NCI-H1092 treated with DMSO at 0.1 percent for 48 hours (cell line): ENCODE measurements around the gene KIF2A.

Experiments used
- DNase-seq: peaks from one replicate; lab custom pipeline; 2025; lab: John Stamatoyannopoulos, UW

KIF2A gene

DNA sequence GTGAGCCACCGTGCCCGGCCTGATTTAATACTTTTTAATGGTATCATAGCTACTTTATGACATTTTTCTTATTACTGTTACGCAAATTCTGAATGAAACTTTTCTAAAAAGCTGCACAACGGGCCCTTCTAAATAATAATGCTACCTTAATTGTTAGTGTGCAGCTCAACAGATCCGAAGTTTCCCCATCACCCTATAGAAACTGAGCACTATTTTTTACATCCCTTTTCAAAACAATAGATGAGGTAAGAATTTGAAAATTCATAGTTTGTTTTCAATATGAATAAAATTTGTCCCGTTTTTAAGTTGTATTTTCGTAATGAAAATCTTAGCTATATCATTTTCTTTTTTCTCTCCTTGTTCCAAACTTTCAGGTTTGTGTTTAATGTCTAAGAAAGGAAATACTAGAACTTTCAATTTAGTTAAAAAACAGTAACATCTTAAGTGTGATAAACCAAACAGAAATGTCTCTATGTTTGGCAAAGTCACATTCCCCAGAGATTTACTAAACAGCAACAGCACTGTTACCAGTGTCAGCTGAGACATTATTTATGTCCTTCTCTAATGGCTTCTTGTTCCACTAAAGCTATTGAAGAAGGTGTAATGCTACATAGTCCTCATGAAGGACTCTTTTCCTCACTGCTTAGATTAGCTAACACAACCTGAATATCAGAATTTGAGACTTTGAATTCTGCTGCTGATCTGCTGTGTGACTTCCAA lies 22.9 kb downstream of the KIF2A start:
- no peak for DNase-seq

GRCh38 chr5:62330302-62330701 lies 24.3 kb downstream of the KIF2A start:
- no peak for DNase-seq

GRCh38 chr5:62331921-62332320 lies 25.9 kb downstream of the KIF2A start:
- DNase-seq = no peak

- DNase-seq = no peak
Observed at GRCh38 chr5:62333250-62333794, 27.3 kb downstream of the KIF2A start.

GRCh38 chr5:62334082-62334481 lies 28.1 kb downstream of the KIF2A start:
- DNase-seq = no peak

GRCh38 chr5:62340392-62340791 lies 34.4 kb downstream of the KIF2A start:
- DNase-seq = no peak

DNA sequence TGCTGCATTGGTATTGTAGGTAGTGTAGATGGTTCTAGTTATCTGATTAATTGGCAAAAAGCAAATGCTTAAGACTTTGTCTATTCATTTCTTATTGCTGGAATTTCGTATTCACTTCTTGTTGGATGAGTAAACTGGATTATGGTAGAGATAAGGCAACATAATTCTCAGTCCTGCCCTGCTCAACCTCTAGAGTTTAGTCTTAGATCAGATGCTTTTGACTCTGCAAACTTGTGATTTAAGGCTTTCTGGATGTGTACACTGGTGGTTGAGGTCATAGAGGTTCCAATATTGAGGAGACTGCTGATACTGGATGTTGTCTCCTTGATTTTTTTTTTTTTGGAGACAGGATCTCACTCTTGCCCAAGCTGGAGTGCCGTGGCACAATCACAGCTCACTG lies 35.0 kb downstream of the KIF2A start:
- DNase-seq = no peak

DNA sequence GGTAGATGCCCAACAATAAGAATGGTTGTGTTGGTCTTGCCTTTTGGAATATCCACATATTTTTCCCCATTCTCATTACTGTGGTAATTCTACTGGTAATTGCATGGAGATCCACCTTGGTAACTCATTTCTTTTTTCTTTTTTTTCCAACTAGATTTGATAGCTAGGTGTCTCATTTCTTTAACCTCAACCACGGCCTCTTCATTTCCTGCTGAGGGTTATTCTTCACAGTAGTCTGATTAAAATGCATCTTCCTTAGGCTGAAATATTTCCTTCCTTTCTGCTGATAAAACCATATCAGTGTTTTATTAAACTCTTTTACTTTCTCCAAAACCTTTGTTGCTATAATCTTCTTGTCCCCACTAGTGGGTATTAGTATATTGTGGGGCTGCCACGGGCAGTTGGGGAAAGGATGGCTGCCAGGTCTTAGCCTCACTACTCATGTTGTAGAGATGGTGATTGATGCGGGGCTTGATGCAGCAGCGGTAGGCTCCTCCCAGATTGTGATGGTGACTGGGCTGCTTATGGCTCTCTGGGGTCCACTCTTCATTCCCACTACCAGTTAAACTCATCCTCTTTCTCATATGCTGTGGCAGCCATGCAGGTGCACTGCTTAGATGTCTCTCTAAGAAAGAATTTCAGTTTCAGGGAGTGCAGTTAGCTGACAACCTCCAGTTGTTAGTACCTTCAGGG lies 35.9 kb downstream of the KIF2A start:
- no peak for DNase-seq

- no peak for DNase-seq
Observed at GRCh38 chr5:62342476-62342837, 36.5 kb downstream of the KIF2A start.

DNA sequence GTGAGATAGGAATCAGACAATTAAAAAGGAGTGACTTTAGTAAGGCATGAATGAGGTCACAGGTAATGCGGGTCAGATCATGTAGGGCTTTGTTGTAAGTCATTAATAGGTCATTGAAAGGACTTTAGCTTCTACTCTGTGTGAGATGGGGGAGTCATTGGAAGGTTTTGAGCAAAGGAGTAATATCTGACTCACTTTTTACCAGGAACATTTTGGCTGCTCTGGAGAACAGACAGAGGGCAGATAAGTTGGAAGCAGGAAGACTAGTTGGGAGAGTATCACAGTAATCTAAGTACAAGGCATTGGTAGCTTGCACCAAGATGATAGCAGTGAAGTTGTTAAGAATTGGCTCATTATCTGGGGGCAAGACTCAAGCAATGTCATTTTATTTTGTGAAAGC lies 37.4 kb downstream of the KIF2A start:
- no peak for DNase-seq

GRCh38 chr5:62346748-62347147 lies 40.7 kb downstream of the KIF2A start:
- DNase-seq = no peak

- no peak for DNase-seq
Observed at GRCh38 chr5:62347928-62348327, 41.9 kb downstream of the KIF2A start.

GRCh38 chr5:62348723-62349481 lies 42.9 kb downstream of the KIF2A start:
- DNase-seq = no peak

- peak; percentile 4 for DNase-seq
Observed at GRCh38 chr5:62354028-62354874, 48.2 kb downstream of the KIF2A start.

- no peak for DNase-seq
Observed at GRCh38 chr5:62362701-62363100, 56.7 kb downstream of the KIF2A start.

DNA sequence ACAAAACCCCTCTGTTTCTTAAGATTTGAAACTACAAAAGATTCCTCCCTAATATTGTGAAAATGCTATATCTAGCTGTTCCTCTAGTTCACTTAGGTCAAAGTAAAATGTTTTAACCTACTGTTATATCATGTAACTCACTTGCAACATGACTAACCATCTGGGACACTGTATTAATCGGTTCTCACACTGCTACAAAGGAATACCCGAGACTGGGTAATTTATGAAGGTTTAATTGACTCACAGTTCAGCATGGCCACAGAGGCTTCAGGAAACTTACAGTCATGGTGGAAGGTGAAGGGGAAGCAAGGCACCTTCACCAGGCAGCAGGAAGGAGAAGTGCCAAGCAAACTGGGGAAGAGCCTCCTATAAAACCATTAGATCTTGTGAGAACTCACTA lies 63.0 kb downstream of the KIF2A start:
- no peak for DNase-seq

DNA sequence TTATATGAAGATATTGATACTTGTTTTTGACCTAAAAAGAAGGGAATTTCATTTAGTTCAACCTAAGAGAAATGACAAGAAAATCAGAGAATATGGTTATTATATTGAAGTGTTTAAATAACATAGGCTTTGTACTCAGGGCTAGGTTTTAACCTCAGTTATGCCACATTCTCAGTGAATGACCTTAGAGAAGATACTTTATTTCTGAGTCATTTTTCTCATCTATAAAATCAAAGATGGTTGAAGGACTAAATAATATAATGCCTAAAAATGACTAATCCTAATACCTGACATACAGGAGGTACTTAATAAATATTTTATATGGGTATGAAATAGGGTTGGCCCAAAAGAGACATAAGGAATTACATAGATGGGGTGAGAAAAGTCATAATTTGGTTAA lies 65.4 kb downstream of the KIF2A start:
- DNase-seq = no peak

DNA sequence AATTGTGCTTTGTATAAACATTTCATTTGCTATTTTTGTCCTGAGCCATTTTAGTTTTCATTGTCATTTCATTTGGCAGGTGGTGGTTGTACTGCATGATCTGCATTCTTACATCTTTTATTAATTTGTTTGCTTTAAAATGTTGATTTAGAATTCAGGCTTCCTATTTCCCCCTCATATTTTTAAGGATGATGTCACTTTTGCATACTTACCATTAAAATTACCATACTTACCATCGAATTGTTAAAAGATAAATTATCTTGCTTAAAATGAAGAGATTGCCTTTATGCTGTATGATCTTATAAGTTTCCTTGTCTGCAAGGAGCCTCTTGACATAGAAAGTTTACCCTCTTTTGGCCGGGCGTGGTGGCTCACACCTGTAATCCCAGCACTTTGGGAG lies 66.6 kb downstream of the KIF2A start:
- DNase-seq = no peak

DNA sequence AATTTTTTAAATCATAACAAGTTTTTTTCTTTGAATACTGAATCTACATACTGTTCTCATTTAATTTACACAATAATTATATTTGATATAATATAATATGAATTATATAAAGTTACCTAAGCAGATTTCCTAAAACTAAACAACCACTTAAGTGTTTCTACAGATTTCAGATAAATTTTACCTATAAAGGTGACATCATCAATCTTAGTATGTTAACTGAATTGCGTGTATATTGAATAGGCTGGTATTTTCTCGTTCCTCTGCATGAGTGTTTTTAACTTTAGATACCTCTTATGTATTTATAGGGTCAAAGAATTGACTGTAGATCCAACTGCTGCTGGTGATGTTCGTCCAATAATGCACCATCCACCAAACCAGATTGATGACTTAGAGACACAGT lies 67.4 kb downstream of the KIF2A start:
- no peak for DNase-seq

DNA sequence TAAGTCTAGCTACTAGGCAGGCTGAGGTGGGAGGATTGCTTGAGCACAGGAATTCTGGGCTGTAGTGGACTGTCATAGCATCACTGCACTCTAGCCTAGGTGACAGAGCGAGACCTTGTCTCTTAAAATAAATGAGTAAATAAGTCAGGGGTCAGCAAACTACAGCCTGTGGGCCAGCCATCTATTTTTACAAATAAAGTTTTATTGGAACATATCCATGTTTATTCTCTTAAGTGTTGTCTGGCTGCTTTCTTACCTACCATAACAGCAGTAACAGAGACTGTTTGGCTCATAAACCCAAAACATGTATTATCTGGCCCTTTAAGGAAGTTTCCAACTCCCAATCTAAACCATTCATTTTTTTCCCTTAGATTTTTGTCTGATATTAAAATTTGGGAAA lies 68.1 kb downstream of the KIF2A start:
- DNase-seq = no peak

- DNase-seq = no peak
Observed at GRCh38 chr5:62375627-62376026, 69.6 kb downstream of the KIF2A start.

DNA sequence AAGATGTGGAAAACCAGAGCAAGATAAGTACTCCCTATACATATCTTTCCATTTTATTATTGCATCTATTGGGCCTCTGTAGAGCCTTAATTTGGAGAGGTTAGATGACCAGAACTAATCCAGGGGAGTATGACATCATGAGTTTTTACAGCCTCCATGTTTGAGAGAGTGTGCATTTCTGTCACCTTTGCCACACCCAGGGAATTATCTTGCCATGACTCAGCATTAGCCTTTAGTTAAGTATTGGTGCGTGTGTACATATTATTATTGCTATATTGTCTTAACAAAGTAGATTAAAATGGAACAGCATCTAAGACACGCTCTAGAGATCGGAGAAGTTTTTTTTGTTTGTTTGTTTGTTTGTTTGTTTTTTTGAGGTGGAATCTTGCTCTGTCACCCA lies 70.1 kb downstream of the KIF2A start:
- no peak for DNase-seq
